Stimulated activated CD8-positive, alpha-beta memory T cell treated with anti-CD3 and anti-CD28 coated beads, Interleukin-12 subunit alpha, Interleukin-12 subunit beta, amount 100 ng/mL, for 24 hours (primary cell): ENCODE data around the gene SLC6A6.

Experiments
- DNase-seq: peaks from one replicate; pipeline ENCODE4 v3.0.0-alpha.2; 2020; ENCODE audit errors: extremely low read depth

Gene SLC6A6

GRCh38 chr3:14523792-14524191 lies 121.4 kb downstream of the SLC6A6 start:
- no peak for DNase-seq

- DNase-seq: no peak
These were observed 121.9 kb downstream of the SLC6A6 start for GRCh38 chr3:14524311-14524711.

GRCh38 chr3:14524920-14525660 lies 122.7 kb downstream of the SLC6A6 start:
- DNase-seq: no peak

- DNase-seq: no peak
These were observed 123.6 kb downstream of the SLC6A6 start for GRCh38 chr3:14525685-14526631.

GRCh38 chr3:14528081-14528480 lies 125.7 kb downstream of the SLC6A6 start:
- no peak for DNase-seq

- no peak for DNase-seq
These were observed 129.5 kb downstream of the SLC6A6 start for GRCh38 chr3:14531856-14532395.

GRCh38 chr3:14532691-14533456 lies 130.5 kb downstream of the SLC6A6 start:
- no peak for DNase-seq

- no peak for DNase-seq
These were observed 131.1 kb downstream of the SLC6A6 start for GRCh38 chr3:14533457-14533958.

GRCh38 chr3:14534516-14535191 lies 132.2 kb downstream of the SLC6A6 start:
- DNase-seq: no peak

GRCh38 chr3:14535616-14536015 lies 133.2 kb downstream of the SLC6A6 start:
- no peak for DNase-seq

- DNase-seq: no peak
These were observed 133.8 kb downstream of the SLC6A6 start for GRCh38 chr3:14536055-14536815.

- no peak for DNase-seq
These were observed 134.6 kb downstream of the SLC6A6 start for GRCh38 chr3:14536837-14537589.

GRCh38 chr3:14537590-14538450 lies 135.4 kb downstream of the SLC6A6 start:
- DNase-seq: no peak

GRCh38 chr3:14538451-14539088 lies 136.2 kb downstream of the SLC6A6 start:
- DNase-seq: no peak
